Left lung (tissue), 10 donors: Measurements from ENCODE around the gene PYHIN1. TPM values are rescaled to one million over a fixed set of nuclear protein-coding genes. Genes with fewer than 3 reads are reported as not detected.
A peak's percentile ranks its signal among the peaks of the same experiment; 100 is the strongest.

ENCODE experiments used
- ATAC-seq: fragments of 200-7000 bp; cut with Tn5 transposase; one replicate; pipeline ENCODE4 v1.9.1; 2020; ENCODE audit warnings: moderate library complexity
- DNase-seq, 4 donors: peaks; one replicate each; pipeline ENCODE4 v3.0.0-alpha.2; 2013 to 2020
- H3K27ac ChIP-seq, 2 donors: fragments of 200-600 bp; sonication (generic) in 1 of 2; one replicate each; pipeline versions ENCODE4 v1.5.0 to v1.8.0; 2020 to 2021
- H3K27me3 ChIP-seq, 2 donors: fragments of 200-600 bp; sonication (generic) in 1 of 2; one replicate each; pipeline versions ENCODE4 v1.5.0 to v1.8.0; 2020 to 2021
- H3K36me3 ChIP-seq, 2 donors: fragments of 200-600 bp; sonication (generic) in 1 of 2; one replicate each; pipeline versions ENCODE4 v1.5.0 to v1.8.0; 2020 to 2021
- H3K4me1 ChIP-seq, 2 donors: fragments of 200-600 bp; one replicate each; pipeline ENCODE4 v1.8.0; 2021
- H3K4me3 ChIP-seq, 2 donors: fragments of 200-600 bp; sonication (generic) in 1 of 2; one replicate each; pipeline versions ENCODE4 v1.5.0 to v1.8.0; 2020 to 2021; ENCODE audit warnings: mild to moderate bottlenecking in 1 of 2
- H3K9me3 ChIP-seq, 2 donors: fragments of 200-600 bp; sonication (generic) in 1 of 2; one replicate each; pipeline versions ENCODE4 v1.5.0 to v1.8.0; 2020 to 2021
- CTCF ChIP-seq, 2 donors: fragments of 200-600 bp; sonication (generic) in 1 of 2; IDR thresholded peaks; one replicate each; pipeline versions ENCODE4 v1.5.0 to v1.8.0; 2021; ENCODE audit warnings: antibody characterized with exemption in 2 of 2
- intact Hi-C, 2 donors: fragments of 100-400 bp; cut with DNase I; formaldehyde crosslinking; loops; one replicate each; pipeline versions ENCODE4 v1.11.2 to v1.14.2; 2022
- polyA plus RNA-seq, 6 donors: library from polyadenylated mRNA; unstranded; fragments of 120-200 nt; gene quantifications; one replicate each; pipeline ENCODE4 v1.2.1, GENCODE V29; 2013; ENCODE audit not compliant: insufficient read length in 6 of 6
- total RNA-seq, 2 donors: library from RNA; stranded (reverse); fragmentation: NEBNext Ultra II Directional; extraction: Animal tissue kit (Norgen Biotek cat#: 25700); gene quantifications; one replicate each; pipeline ENCODE4 v1.2.1, GENCODE V29; 2021
- donor health status: DM: no; HTN: yes; CAD: no.
- donor health status: DM: no; HTN: no; CAD: no.

Gene PYHIN1
- total and polyA plus RNA-seq, 8 donors, result 0.53 to 3.5 (median 1.3) TPM

- intact Hi-C loops, result no loop called here
- ATAC-seq (no peak), DNase-seq (peak in 1 of 4 donors; percentile 20)
- no peaks in the 10 kb centered on the region for H3K36me3 ChIP-seq
- TF ChIP-seq CTCF (IDR thresholded peaks at IDR 0.05), result no peak
- no peak overlapping the region for H3K4me3 ChIP-seq
- no peaks in the 10 kb centered on the region for H3K9me3 ChIP-seq
- H3K4me1 ChIP-seq, result no peaks in the 10 kb centered on the region
- H3K27me3 ChIP-seq, result no peaks in the 10 kb centered on the region
- H3K27ac ChIP-seq, result no peak overlapping the region
These were observed 20.6 kb downstream of the PYHIN1 start for GRCh38 chr1:158951956-158952355.

- no peak for ATAC-seq
- H3K27me3 ChIP-seq, result no peaks in the 10 kb centered on the region
- no peak for TF ChIP-seq CTCF (IDR thresholded peaks at IDR 0.05)
- no peaks in the 10 kb centered on the region for H3K36me3 ChIP-seq
- no peaks in the 10 kb centered on the region for H3K4me1 ChIP-seq
- H3K27ac ChIP-seq, result no peak overlapping the region
- DNase-seq, result no peak
- intact Hi-C loops, result no loop called here
- H3K4me3 ChIP-seq, result no peak overlapping the region
- no peaks in the 10 kb centered on the region for H3K9me3 ChIP-seq
These were observed 21.1 kb downstream of the PYHIN1 start for GRCh38 chr1:158952416-158952815.

GRCh38 chr1:158961178-158961577 is 29.8 kb downstream of the PYHIN1 start:
- no peak overlapping the region for H3K4me3 ChIP-seq
- H3K27ac ChIP-seq, result no peak overlapping the region
- H3K9me3 ChIP-seq, result no peaks in the 10 kb centered on the region
- intact Hi-C loops, result no loop called here
- DNase-seq, result no peak
- no peaks in the 10 kb centered on the region for H3K4me1 ChIP-seq
- TF ChIP-seq CTCF (IDR thresholded peaks at IDR 0.05), result no peak
- no peaks in the 10 kb centered on the region for H3K36me3 ChIP-seq
- ATAC-seq, result no peak
- H3K27me3 ChIP-seq, result peaks cover 0 to 10% of the 10 kb centered on the region in 2 donors

- Histone ChIP-seq H3K4me3 (no peak overlapping the region), H3K27ac (no peak overlapping the region), H3K4me1 (no peaks in the 10 kb centered on the region), H3K36me3 (no peaks in the 10 kb centered on the region), H3K27me3 (peaks cover 0 to 10% of the 10 kb centered on the region in 2 donors), H3K9me3 (no peaks in the 10 kb centered on the region)
- DNase-seq (no peak), ATAC-seq (no peak)
- intact Hi-C loops, result no loop called here
- TF ChIP-seq CTCF (IDR thresholded peaks at IDR 0.05), result no peak
These were observed 31.6 kb downstream of the PYHIN1 start for GRCh38 chr1:158962983-158963382.

GRCh38 chr1:158969166-158969565 is 37.8 kb downstream of the PYHIN1 start:
- no peaks in the 10 kb centered on the region for H3K9me3 ChIP-seq
- TF ChIP-seq CTCF (IDR thresholded peaks at IDR 0.05), result no peak
- intact Hi-C loops, result no loop called here
- H3K27me3 ChIP-seq, result no peaks in the 10 kb centered on the region
- no peaks in the 10 kb centered on the region for H3K4me1 ChIP-seq
- H3K36me3 ChIP-seq, result no peaks in the 10 kb centered on the region
- DNase-seq (no peak), ATAC-seq (no peak)
- no peak overlapping the region for H3K27ac ChIP-seq
- H3K4me3 ChIP-seq, result no peak overlapping the region
